GM04504 (cell line): ENCODE data around the gene F2RL3.

Source experiments
- DNase-seq: peaks from one replicate; pipeline ENCODE4 v3.0.0-alpha.2; 2012; ENCODE audit warnings: low read depth

F2RL3 gene

GRCh38 chr19:16894080-16894479 is 5.3 kb downstream of the F2RL3 start:
- DNase-seq = no peak

DNA sequence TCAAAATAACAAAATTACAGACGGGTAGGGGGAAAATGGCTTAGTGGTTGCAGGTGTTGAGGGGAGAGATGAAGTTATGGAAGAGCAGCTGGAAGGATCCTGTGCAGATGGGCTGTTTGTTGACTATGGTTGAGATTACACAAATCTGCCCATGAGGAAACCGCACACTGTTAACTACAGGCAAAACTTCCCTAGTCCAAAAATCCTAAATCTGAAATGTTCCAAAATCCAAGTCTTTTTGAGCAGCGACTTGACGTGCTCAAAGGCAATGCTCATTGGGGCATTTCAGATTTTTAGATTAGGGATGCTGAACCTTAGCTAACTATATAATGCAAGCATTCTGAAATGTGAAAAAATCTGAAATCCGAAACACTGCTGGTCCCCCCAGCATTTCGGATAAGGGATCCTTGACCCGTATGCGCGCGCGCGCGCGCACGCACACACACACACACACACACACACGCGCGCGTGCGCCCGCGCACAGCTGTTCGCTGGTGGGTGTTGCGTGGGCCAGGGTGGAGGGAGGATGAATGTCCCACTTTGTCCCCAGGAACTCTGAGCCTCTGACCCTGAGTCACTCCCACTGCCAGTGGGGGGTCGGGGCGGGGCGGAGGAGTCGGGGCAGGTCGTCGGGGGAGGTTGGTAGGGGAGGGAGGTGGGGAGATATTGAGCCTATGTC is 6.8 kb downstream of the F2RL3 start:
- DNase-seq = no peak

- DNase-seq = no peak
Observed at GRCh38 chr19:16896146-16897028, 7.6 kb downstream of the F2RL3 start.

- DNase-seq = peak; percentile 72
Observed at GRCh38 chr19:16897029-16897855, 8.4 kb downstream of the F2RL3 start.

- DNase-seq = no peak
Observed at GRCh38 chr19:16897856-16898161, 9.0 kb downstream of the F2RL3 start.

DNA sequence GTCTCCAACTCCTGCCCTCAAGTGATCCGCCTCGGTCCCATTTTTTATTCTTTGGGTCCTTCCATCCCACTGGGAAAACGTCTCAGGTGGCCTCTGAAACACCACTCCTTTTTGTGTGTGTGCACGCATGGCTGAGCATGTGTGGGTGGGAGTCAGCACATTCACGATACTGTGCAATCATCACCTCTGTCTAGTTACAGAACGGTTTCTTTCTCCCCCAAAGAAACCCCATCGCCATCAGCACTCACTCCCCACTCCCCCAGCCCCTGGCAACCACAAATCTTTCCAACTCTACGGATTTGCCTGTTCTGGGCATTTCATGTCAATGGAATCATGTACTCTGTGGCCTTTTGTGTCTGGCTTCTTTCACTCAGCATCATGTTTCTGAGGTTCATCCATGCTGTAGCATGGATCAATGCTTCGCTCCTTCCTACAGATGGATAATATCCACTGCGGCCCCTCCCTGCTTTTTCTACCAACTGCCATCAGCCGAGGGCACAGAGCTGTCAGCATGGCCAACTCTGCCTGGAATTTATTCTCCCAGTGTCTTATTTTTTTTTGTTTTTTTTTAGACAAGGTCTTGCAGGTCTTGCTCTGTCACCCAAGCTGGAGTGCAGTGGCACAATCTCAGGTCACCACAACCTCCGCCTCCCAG is 9.7 kb downstream of the F2RL3 start:
- DNase-seq = no peak

GRCh38 chr19:16899566-16900075 is 10.8 kb downstream of the F2RL3 start:
- no peak for DNase-seq

- DNase-seq = no peak
Observed at GRCh38 chr19:16901491-16902175, 12.8 kb downstream of the F2RL3 start.

GRCh38 chr19:16902545-16902944 is 13.7 kb downstream of the F2RL3 start:
- DNase-seq = no peak

DNA sequence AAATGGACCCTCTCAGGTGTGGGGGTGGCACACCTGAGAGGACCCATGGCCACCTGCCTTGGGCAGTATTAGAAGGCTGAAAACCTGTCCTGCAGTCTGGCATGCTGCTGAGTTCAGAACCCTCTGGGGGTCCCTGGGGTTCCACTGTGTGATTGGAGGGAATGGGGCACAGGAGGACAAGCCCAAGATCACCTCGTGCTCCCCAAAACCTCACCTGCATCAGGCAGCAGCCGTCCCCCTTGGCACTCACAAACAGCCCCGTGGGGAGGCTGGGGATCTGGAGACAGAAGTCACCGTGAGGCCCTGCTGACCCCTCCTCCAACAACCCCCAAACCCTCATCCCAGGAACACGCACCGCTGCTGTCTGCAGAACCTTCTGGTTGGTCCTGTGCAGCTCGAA is 14.5 kb downstream of the F2RL3 start:
- DNase-seq = no peak

- no peak for DNase-seq
Observed at GRCh38 chr19:16904599-16904998, 15.8 kb downstream of the F2RL3 start.

DNA sequence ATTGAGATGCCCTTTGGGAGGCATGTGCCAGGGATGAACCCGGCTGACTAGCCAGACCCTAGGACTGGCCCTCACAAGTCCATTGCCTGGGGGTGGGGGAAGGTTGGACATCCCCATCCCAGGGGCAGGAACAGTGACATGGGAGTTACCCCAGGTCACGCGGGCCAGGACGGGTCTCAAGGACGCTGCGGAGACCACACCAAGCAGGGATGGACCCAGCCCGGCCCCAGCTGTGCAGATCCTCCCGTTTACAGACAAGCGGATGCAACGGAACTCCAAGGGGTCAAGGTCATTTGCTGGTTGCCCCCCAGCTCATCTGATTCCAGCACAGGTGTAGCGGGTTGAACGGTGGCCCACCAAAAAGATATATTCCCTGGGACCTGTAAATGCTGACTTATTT is 20.0 kb downstream of the F2RL3 start:
- DNase-seq = no peak

GRCh38 chr19:16911046-16911445 is 22.2 kb downstream of the F2RL3 start:
- no peak for DNase-seq

DNA sequence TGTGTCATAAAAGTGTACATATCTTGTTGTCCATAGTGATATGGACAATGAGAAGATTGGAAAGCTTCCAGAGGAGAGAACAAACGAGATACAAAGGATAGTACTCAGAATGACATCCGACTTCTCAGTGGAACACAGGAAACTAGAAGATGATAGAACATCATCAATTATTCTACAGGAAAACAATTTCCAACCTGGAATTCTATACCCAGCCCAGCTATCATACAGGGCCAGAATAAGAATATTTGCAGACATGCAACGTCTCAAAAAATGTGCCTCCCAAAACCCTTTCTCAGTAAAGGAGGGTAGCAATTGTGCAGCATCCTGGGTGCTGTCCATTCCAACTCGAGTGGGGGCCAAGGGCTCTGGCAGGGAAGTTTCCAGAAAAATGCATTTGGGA is 24.0 kb downstream of the F2RL3 start:
- no peak for DNase-seq

DNA sequence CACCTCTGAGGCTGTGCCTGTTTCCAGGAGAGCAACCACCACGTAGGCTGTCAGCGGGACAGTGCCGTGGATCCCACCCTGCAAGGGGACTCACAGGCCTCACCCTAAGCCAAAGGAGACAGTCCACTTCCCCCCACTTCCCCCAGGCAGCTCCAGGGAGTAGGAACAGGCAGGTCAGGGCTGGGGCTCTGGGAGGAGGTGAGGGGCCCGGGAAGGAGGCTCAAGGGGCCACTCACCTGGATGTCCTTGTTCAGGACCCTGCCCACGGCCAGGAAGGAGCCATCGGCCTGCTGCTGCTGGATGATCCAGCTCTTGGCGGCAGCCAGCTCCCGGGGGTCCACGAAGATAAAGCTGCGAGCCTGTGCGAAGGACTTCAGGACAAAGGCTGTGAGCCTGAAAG is 25.6 kb downstream of the F2RL3 start:
- no peak for DNase-seq

DNA sequence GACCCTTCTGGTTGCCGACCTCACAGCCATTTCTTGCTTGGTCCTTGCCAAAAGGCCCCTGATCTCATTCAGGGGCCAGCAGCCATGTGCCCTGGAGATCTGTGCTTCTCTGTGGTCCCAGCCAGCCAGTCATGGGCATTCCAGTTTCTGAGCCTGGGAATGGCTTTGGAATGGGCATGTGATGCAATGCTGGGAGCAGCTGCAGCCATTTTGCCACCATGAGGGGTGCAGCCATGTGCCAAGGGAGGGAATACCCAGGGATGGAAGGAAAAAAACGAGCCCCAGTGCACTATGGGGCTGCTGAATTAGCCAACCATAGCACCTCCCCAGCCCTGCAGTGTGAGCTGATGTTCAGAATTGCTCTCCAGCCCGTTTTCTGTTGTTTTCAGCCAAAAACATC is 26.3 kb downstream of the F2RL3 start:
- DNase-seq = no peak

DNA sequence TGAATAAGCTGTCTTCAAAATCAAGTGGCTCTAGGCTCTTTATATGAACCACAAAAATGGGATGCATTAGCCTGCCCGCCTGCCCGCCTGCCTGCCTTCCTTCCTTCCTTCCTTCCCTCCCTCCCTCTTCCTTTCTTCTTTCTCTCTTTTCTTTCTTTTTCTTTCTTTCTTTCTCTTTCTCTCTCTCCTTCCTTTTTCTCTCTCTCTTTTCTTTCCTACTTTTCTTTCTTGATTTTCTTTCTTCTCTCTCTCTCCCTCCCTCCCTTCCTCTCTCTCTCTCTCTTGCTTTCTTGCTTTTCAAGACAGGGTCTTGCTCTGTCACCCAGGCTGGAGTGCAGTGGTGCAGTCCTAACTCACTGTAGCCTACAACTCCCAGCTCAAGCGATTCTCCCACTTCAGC is 26.9 kb downstream of the F2RL3 start:
- no peak for DNase-seq

- DNase-seq = no peak
Observed at GRCh38 chr19:16917401-16917800, 28.6 kb downstream of the F2RL3 start.

DNA sequence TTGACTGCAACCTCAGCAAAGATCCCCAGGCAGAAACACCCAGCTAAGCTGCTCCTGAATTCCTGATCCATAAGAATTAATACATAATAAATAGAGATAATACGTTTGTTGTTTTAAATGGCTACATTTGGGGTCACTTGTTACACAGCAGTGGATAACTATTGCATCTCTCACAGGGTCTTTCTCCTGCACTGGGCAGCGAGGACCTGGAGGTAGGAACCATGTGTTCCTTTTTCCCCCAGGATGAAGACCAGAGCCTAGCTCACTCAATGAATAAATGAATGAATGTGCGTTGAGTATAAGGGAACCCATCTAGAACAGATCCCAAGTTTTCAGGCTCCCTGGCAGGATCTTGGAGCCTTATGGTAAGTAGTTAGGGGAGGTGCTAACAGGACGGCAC is 30.7 kb downstream of the F2RL3 start:
- DNase-seq = no peak

DNA sequence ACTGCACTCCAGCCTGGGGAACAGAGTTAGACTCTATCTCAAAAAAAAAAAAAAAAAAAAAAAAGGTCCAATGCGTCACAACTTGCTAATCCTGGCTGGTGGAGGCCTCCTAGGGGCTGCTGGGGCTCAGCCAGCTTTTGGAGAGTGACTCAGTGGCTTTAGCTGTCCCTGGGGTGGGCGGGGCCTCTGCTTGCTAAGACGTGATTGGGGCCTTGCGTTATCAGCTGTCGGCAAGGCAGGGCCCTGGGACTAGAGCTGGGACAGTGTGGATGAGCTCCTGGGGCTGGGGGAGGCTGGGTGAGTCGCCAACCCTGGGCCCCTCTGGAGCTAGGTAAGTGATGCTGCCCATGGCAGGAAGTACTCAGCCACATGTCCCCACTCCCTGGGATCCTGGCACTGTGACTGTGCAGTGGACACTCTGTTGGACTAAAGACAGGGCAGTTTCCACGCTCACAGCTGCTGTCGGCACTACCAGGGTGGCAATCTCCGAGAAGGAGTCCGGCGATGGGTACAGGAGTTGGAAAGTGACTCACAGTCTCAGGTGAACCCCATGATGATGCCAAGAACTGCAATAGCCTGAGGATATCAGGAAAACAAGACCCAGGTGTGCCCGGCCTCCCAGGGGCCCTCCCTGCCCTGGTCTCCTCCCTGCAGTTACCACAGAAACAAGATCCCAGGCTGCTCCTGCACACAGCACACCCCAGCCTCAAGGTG is 32.2 kb downstream of the F2RL3 start:
- DNase-seq = peak; percentile 66
